Adipocyte (in vitro differentiated cells): ENCODE measurements around the gene DHRS1.

ENCODE experiments used
- DNase-seq: peaks from one replicate; pipeline ENCODE4 v3.0.0-alpha.2; 2015; ENCODE audit warnings: low read depth
- H3K27me3 ChIP-seq: replicated peaks from 2 replicates; pipeline ENCODE4 v1.7.0; 2013; ENCODE audit warnings: mild to moderate bottlenecking, low read length, moderate library complexity; ENCODE audit not compliant: control insufficient read depth, insufficient read depth
- H3K36me3 ChIP-seq: 2 replicates; pipeline ENCODE4 v1.7.0; 2013; ENCODE audit warnings: low read length, mild to moderate bottlenecking, moderate library complexity; ENCODE audit not compliant: control insufficient read depth, insufficient read depth, severe bottlenecking
- H3K4me1 ChIP-seq: 2 replicates; pipeline ENCODE4 v1.7.0; 2013; ENCODE audit warnings: mild to moderate bottlenecking, low read length, moderate library complexity; ENCODE audit not compliant: control insufficient read depth, insufficient read depth
- H3K4me3 ChIP-seq: 2 replicates; pipeline ENCODE4 v1.7.0; 2013; ENCODE audit warnings: mild to moderate bottlenecking, low read length, moderate library complexity
- H3K9ac ChIP-seq: 2 replicates; pipeline ENCODE4 v1.7.0; 2013; ENCODE audit warnings: mild to moderate bottlenecking, low read length, moderate library complexity
- H3K9me3 ChIP-seq: 2 replicates; pipeline ENCODE4 v1.7.0; 2013; ENCODE audit warnings: mild to moderate bottlenecking, low read length, moderate library complexity; ENCODE audit not compliant: control insufficient read depth

Gene DHRS1

GRCh38 chr14:24266344-24267244, 33.0 kb downstream of the DHRS1 start:
- Histone ChIP-seq H3K36me3 (peaks cover 44% of the 10 kb centered on the region), H3K9ac (no peak overlapping the region), H3K27me3 (no peaks in the 10 kb centered on the region), H3K9me3 (no peaks in the 10 kb centered on the region), H3K4me1 (peaks cover 5% of the 10 kb centered on the region), H3K4me3 (no peak overlapping the region)
- DNase-seq: no peak

GRCh38 chr14:24264298-24264697, 35.3 kb downstream of the DHRS1 start:
- H3K9ac ChIP-seq: no peak overlapping the region
- no peak for DNase-seq
- peaks cover 38% of the 10 kb centered on the region for H3K36me3 ChIP-seq
- peaks cover 3% of the 10 kb centered on the region for H3K4me1 ChIP-seq
- H3K4me3 ChIP-seq: no peak overlapping the region
- no peaks in the 10 kb centered on the region for H3K9me3 ChIP-seq
- H3K27me3 ChIP-seq: no peaks in the 10 kb centered on the region

- DNase-seq: no peak
- H3K4me3 ChIP-seq: no peak overlapping the region
- peaks cover 8% of the 10 kb centered on the region for H3K4me1 ChIP-seq
- peaks cover 34% of the 10 kb centered on the region for H3K36me3 ChIP-seq
- H3K9ac ChIP-seq: no peak overlapping the region
- H3K9me3 ChIP-seq: no peaks in the 10 kb centered on the region
- H3K27me3 ChIP-seq: no peaks in the 10 kb centered on the region
Measured at GRCh38 chr14:24263848-24264247, 35.7 kb downstream of the DHRS1 start.

- H3K27me3 ChIP-seq: no peaks in the 10 kb centered on the region
- DNase-seq: no peak
- no peak within 1 kb of the TSS for H3K9ac ChIP-seq
- no peak within 1 kb of the TSS for H3K4me3 ChIP-seq
- peaks cover 28% of the 10 kb centered on the region for H3K36me3 ChIP-seq
- peaks cover 10% of the 10 kb centered on the region for H3K4me1 ChIP-seq
- no peaks in the 10 kb centered on the region for H3K9me3 ChIP-seq
Measured at GRCh38 chr14:24262821-24263733, 36.5 kb downstream of the DHRS1 start, which contains the start of gene TGM1. TGM1 (minus strand) TSS chr14:24263177; CDS start chr14:24262352, 825 bp downstream.

GRCh38 chr14:24261969-24262327, 37.6 kb downstream of the DHRS1 start:
- H3K4me3 ChIP-seq: no peak overlapping the region
- H3K36me3 ChIP-seq: peaks cover 17% of the 10 kb centered on the region
- DNase-seq: no peak
- H3K9ac ChIP-seq: no peak overlapping the region
- peaks cover 10% of the 10 kb centered on the region for H3K4me1 ChIP-seq
- H3K27me3 ChIP-seq: no peaks in the 10 kb centered on the region
- no peaks in the 10 kb centered on the region for H3K9me3 ChIP-seq

GRCh38 chr14:24261256-24261968, 38.2 kb downstream of the DHRS1 start:
- DNase-seq: no peak
- H3K4me3 ChIP-seq: no peak overlapping the region
- no peaks in the 10 kb centered on the region for H3K27me3 ChIP-seq
- H3K36me3 ChIP-seq: peaks cover 12% of the 10 kb centered on the region
- no peak overlapping the region for H3K9ac ChIP-seq
- H3K4me1 ChIP-seq: peaks cover 10% of the 10 kb centered on the region
- no peaks in the 10 kb centered on the region for H3K9me3 ChIP-seq

- H3K27me3 ChIP-seq: no peaks in the 10 kb centered on the region
- no peaks in the 10 kb centered on the region for H3K9me3 ChIP-seq
- no peak overlapping the region for H3K4me3 ChIP-seq
- H3K4me1 ChIP-seq: peaks cover 10% of the 10 kb centered on the region
- H3K36me3 ChIP-seq: peaks cover 7% of the 10 kb centered on the region
- DNase-seq: no peak
- no peak overlapping the region for H3K9ac ChIP-seq
Measured at GRCh38 chr14:24260780-24261157, 38.8 kb downstream of the DHRS1 start.

- Histone ChIP-seq H3K4me1 (peaks cover 10% of the 10 kb centered on the region), H3K9ac (no peak overlapping the region), H3K9me3 (no peaks in the 10 kb centered on the region), H3K4me3 (no peak overlapping the region), H3K27me3 (no peaks in the 10 kb centered on the region), H3K36me3 (peaks cover under 1% of the 10 kb centered on the region)
- no peak for DNase-seq
Measured at GRCh38 chr14:24260026-24260779, 39.4 kb downstream of the DHRS1 start.

- H3K9ac ChIP-seq: no peak overlapping the region
- no peak overlapping the region for H3K4me3 ChIP-seq
- peak; percentile 55 for DNase-seq
- H3K4me1 ChIP-seq: peaks cover 10% of the 10 kb centered on the region
- H3K36me3 ChIP-seq: no peaks in the 10 kb centered on the region
- no peaks in the 10 kb centered on the region for H3K27me3 ChIP-seq
- H3K9me3 ChIP-seq: no peaks in the 10 kb centered on the region
Measured at GRCh38 chr14:24259282-24260025, 40.1 kb downstream of the DHRS1 start.
